Esophagus mucosa (tissue), 1 donor: Measurements from ENCODE around the gene RPTOR. TPM values are rescaled to one million over a fixed set of nuclear protein-coding genes. Genes with fewer than 3 reads are reported as not detected.
A peak's percentile ranks its signal among the peaks of the same experiment; 100 is the strongest.

ENCODE experiments used
- ATAC-seq: fragments of 200-7000 bp; cut with Tn5 transposase; one replicate; pipeline ENCODE4 v1.9.1; 2020
- total RNA-seq: library from RNA; stranded (reverse); gene quantifications from one replicate; pipeline ENCODE4 v1.2.4, GENCODE V29; 2023
- donor health status: DM: yes; HTN: yes; CAD: no.

Gene RPTOR
- total RNA-seq, 1 donor from 2014 or later, result 14.9 TPM

DNA sequence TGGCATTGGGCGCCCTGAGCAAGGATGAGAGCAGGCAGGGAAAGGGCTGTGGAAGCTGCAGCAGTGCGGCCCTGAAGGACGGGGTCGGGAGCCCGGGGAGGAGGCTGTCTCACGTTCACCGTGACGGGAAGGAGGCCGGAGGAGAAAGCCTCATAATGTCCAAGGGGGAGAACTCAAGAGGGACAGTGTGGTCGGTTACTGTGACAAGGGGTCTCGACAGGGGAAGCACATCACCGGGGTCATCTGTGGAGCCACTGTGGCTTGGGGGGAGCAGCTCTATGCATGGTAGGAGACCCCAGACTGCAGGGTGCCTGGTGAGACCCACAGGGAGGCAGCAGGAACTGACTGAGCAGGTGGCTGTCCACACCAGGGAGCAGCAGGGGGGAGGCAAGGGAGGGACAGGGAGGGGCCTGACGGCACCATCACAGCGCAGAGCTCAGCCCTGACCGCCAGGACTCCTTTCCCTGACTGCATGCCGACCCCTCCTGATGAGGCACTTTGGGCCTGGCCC is 292.4 kb downstream of the RPTOR start:
- ATAC-seq, result no peak

DNA sequence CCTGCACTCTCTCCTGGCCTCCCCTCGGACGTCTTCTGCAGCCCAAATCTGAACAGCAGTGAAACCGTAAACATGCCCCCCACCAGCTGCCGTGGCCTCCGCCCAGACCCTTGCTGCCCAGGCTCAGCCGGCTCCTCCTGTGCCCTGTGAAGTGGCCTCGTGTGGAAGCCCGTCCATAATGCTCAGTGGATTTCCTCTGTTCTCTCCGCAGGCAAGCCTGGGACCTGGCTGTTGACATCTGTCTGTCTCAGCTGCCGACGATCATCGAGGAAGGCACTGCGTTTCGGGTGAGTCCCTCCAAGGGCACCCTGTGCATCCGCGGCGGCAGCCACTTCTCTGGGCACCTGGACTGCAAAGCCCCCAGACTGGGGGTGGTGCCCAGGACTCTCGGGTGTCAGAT is 293.1 kb downstream of the RPTOR start:
- no peak for ATAC-seq

- no peak for ATAC-seq
Measured at GRCh38 chr17:80838311-80839025, 293.8 kb downstream of the RPTOR start.

DNA sequence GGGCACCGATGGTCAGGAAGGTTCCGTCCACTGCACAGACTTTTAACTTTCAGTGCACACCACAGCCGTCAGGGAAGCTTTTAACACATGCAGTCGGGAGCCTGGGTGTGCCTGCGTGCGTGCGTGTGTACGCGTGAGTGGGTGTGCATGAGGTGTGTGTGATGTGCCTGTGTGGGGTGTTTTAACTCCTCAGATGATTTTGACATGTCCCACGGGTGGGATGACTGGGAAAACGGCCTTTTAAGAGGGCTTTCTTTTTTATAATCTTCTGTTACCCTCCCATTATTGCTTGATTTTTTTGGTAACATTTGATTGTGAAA is 294.3 kb downstream of the RPTOR start:
- ATAC-seq, result no peak

- ATAC-seq, result no peak
Measured at GRCh38 chr17:80839511-80839941, 294.9 kb downstream of the RPTOR start.

DNA sequence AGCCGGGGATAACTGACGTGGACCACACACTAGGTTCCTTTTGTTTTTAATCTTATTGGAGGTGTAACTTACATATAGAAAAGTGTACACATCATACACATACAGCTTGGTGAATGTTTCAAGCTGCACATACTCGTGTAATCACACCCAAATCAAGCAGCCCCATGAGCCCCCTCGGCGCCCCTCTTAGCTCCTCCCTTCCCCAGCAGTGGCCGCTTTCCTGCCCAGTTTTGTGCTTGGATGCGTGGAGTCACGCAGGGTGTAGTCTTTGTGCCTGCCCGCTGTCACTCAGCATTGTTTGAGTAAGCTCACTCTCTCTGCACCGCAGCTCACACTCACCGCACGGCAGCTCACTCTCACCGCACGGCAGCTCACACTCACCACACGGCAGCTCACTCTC is 295.3 kb downstream of the RPTOR start:
- ATAC-seq, result no peak

- ATAC-seq, result no peak
Measured at GRCh38 chr17:80842456-80843013, 297.9 kb downstream of the RPTOR start.

DNA sequence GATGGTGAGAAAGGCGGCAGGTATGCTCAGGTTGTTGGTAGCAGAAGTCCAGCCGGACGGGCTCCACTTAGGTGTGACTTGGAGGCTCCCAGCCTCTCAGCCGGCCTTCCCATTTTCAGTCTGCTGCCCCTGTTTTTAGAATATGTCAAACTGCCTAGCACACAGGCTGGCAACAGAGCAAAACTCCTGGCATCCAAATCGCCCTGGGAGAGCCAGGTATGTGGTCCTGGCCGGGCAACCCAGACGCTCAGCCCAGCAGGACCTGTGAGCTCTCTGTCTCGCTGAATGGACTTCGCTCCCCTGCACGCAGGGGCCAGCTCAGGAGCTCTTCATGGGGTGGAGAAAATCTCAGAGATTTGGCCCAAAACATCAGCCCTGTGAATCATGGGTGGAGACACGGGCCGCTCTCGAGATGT is 299.1 kb downstream of the RPTOR start:
- no peak for ATAC-seq

- no peak for ATAC-seq
Measured at GRCh38 chr17:80844418-80844990, 299.9 kb downstream of the RPTOR start.

- no peak for ATAC-seq
Measured at GRCh38 chr17:80845069-80845862, 300.6 kb downstream of the RPTOR start.

- ATAC-seq, result peak; percentile 66
Measured at GRCh38 chr17:80845863-80846671, 301.4 kb downstream of the RPTOR start.

DNA sequence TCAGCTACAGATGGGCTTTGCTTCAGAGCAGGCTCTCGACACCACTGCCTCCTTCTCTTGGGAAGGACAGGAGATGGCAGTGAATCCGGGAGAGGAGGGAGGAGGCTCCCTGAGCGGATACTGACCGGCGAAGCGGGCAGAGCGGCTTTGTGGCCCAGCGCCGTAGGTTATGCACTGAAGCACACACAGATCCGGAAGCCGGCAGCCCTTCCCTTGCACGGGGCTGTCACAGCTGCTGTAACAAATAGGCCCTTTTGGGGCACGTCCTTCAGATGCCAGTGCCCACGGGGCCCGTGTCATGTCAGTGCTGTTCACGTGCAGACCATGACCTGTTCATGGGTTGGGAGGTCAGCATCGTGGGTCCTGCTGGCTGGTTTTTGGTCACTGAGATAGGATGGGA is 302.3 kb downstream of the RPTOR start:
- ATAC-seq, result no peak

- no peak for ATAC-seq
Measured at GRCh38 chr17:80847496-80848230, 303.0 kb downstream of the RPTOR start.

- ATAC-seq, result no peak
Measured at GRCh38 chr17:80848449-80849102, 303.9 kb downstream of the RPTOR start.

DNA sequence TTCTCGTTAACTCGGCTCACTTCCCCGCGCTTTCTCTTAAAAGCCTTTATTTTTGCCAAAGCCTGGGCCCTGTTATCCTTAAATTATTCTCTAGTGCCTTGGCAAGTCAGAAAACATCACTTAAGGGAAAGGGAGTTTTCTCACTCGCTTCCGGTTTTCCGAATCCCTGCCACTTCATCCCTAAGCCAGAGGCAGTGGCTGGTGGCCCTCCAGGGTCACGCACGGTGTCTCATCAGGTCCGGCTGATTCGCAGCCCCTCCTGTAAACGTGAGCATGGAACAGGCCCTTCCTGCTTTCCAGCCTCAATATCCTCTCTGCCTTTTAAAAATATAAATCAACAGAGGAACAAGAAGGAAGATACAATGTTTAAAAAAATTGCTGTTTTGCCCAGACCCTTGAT is 304.5 kb downstream of the RPTOR start:
- ATAC-seq, result no peak

DNA sequence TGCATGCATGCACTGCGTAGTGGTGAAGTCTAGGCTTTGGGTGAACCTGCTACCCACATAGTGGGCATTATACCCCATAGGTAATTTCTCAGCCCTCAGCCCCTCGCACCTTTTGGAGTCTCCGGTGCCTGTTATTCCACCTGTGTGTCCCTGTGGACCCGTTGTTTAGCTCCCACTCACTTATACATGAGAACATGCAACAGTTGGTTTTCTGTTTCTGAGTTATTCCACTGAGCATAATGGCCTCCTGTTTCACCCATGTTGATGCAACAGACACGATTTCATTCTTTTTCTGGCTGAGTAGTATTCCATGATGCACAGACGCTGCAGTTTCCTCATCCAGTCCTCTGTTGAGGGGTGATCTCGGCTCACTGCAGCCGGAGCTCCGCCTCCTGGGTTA is 305.5 kb downstream of the RPTOR start:
- no peak for ATAC-seq

DNA sequence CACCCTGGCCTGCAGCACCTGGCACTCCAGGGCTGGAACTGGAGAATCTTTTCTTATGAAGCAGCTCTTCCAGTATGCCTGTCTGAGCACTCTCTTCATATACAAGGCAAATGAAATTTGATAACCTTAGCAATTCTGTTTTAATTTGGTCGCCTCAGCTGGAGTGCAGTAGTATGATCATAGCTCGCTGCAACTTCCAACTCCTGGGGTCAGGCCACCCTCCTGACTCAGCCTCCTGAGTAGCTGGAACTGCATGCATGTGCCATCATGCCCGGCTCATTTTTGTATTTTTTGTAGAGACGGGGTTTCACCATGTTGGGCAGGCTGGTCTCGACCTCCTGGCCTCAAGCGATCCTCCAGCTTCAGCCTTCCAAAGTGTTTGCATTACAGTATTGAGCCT is 306.2 kb downstream of the RPTOR start:
- no peak for ATAC-seq

DNA sequence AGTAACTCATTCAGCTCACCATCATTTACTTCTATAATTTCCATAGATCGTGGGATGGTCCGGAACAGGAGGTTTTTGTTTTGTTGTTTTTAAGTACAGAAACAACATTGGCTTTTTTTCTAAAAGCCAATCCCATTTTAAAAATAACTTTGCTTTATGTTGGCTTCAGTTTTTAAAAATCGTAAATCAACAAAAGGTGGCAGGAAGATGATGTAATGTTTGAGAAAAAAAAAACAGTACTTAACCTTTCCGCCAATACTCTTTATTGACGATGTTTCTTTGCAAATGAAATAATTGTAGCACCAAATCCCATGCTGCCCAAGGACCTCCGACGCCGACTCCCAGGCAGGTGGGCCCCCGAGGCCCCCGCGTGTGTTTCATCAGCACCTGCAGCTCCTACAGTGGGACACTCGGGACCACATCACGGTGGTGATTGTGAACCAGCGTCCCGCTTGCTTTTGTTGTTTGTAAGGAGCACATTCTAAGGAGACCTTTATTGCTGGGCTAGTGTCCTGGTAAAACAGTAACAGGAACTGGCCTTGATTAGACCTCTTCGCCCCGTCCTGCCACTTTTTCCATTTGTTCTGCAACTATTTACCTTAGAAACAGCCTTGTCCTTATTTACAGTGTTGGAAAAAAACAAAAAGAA is 306.8 kb downstream of the RPTOR start:
- ATAC-seq, result no peak

DNA sequence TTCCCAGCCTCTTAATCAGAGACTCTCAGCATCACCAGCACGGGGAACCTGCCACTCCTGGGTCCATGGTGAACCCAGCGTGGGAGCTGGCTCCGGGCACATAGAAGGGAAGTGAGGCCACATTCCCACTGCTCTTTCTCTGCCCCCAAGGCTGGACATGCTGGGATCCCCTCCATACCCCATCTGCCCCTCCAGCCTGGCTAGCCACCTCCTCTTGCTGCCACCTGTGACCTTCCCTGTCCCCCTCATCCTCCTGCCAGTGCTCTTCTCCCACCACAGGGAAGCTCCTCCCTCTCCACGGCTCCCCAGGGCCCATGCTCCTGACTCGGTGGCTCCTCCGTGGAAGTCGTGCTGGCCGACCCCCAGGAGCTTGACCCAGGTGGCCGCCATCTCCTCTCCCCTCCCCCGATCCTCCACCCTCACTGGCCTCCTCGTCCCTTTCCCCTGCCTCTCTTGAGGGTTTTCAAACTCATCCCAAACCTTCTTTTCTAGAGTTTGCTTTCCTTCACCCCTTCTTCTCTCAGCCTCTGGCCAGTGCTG is 307.9 kb downstream of the RPTOR start:
- no peak for ATAC-seq

GRCh38 chr17:80853076-80853475 is 308.4 kb downstream of the RPTOR start:
- ATAC-seq, result no peak
